Measurements from ENCODE around the gene ZNF639. TPM values are rescaled to one million over a fixed set of nuclear protein-coding genes. Genes with fewer than 3 reads are reported as not detected.
A peak's percentile ranks its signal among the peaks of the same experiment; 100 is the strongest.

The ZNF639 gene
- total and polyA plus RNA-seq, 2 of the 13 experiments (the other 11 are each of a cell fraction or from before 2014, with no cell fraction given) = 11.6 to 42.4 TPM

DNA sequence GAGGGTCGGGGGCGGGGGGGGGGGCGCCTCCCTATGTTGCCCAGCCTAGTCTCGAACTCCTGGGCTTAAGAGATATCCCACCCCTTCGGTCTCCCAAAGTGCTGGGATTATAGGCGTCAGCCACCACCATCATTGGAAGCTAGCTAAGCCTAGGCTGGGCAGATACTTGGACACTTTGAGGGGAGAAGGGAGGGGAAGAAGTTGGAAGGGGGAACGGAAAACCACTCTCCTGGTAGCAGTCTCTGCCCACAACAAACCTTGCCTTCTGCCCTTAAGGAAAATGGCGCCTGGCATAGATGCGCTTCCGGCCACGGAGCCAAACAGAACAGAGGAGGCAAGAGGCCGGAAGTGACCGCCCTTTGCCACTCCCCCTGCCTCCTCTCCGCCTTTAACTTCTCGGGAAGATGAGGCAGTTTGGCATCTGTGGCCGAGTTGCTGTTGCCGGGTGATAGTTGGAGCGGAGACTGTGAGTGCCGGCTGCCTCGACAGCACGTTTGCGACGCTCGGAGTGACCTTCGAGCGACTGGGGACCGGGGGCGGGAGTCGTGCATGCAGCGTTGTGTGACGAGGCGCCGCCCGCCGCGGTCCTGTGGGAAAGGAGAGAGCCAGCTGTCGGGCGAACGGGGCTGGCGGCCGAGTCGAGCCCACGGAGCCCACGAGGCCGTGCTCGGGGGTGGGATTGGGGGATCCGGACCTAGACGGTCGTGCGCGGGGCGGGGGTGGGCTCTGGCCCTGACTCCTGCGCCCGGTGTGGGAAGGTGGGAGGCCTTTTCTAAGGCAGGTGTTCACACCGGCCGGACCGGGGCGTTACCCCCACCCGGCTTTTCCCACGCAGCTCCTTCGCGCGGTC, 24.7 kb downstream of the ZNF639 start, which contains the start of gene MFN1 (continued):
- no peak for TF ChIP-seq SMAD9 (CRISPR knock-in tag; IDR thresholded peaks at IDR 0.05)
- TF ChIP-seq REPIN1 (CRISPR knock-in tag; IDR thresholded peaks at IDR 0.05; ENCODE audit: borderline replicate concordance, low read depth) = peak; percentile 89
- no peak for TF ChIP-seq EED (CRISPR knock-in tag; IDR thresholded peaks at IDR 0.05)
- TF ChIP-seq, protein P1, sequence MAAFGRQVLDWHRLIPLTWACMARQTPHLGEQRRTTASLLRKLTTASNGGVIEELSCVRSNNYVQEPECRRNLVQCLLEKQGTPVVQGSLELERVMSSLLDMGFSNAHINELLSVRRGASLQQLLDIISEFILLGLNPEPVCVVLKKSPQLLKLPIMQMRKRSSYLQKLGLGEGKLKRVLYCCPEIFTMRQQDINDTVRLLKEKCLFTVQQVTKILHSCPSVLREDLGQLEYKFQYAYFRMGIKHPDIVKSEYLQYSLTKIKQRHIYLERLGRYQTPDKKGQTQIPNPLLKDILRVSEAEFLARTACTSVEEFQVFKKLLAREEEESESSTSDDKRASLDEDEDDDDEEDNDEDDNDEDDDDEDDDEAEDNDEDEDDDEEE (CRISPR knock-in tag; IDR thresholded peaks at IDR 0.05) = no peak
- TF ChIP-seq, protein P2, sequence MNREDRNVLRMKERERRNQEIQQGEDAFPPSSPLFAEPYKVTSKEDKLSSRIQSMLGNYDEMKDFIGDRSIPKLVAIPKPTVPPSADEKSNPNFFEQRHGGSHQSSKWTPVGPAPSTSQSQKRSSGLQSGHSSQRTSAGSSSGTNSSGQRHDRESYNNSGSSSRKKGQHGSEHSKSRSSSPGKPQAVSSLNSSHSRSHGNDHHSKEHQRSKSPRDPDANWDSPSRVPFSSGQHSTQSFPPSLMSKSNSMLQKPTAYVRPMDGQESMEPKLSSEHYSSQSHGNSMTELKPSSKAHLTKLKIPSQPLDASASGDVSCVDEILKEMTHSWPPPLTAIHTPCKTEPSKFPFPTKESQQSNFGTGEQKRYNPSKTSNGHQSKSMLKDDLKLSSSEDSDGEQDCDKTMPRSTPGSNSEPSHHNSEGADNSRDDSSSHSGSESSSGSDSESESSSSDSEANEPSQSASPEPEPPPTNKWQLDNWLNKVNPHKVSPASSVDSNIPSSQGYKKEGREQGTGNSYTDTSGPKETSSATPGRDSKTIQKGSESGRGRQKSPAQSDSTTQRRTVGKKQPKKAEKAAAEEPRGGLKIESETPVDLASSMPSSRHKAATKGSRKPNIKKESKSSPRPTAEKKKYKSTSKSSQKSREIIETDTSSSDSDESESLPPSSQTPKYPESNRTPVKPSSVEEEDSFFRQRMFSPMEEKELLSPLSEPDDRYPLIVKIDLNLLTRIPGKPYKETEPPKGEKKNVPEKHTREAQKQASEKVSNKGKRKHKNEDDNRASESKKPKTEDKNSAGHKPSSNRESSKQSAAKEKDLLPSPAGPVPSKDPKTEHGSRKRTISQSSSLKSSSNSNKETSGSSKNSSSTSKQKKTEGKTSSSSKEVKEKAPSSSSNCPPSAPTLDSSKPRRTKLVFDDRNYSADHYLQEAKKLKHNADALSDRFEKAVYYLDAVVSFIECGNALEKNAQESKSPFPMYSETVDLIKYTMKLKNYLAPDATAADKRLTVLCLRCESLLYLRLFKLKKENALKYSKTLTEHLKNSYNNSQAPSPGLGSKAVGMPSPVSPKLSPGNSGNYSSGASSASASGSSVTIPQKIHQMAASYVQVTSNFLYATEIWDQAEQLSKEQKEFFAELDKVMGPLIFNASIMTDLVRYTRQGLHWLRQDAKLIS (CRISPR knock-in tag; IDR thresholded peaks at IDR 0.05) = no peak
- no peak for TF ChIP-seq ZKSCAN1 (IDR thresholded peaks at IDR 0.05; ENCODE audit: low read length)
- TF ChIP-seq, protein P3, sequence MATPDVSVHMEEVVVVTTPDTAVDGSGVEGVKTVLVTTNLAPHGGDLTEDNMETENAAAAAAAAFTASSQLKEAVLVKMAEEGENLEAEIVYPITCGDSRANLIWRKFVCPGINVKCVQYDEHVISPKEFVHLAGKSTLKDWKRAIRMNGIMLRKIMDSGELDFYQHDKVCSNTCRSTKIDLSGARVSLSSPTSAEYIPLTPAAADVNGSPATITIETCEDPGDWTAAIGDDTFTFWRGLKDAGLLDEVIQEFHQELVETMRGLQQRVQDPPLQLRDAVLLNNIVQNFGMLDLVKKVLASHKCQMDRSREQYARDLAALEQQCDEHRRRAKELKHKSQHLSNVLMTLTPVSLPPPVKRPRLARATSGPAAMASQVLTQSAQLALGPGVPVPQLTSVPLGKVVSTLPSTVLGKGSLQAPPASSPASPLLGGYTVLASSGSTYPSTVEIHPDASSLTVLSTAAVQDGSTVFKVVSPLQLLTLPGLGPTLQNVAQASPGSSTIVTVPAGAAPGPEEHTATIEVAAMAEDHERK (CRISPR knock-in tag; IDR thresholded peaks at IDR 0.05; ENCODE audit: low read depth) = no peak
- TF ChIP-seq ONECUT2 (CRISPR knock-in tag; IDR thresholded peaks at IDR 0.05) = peak; percentile 48; the same call in 1 of the 2 replicates
- peak; percentile 91; the same call in 1 of the 2 replicates for TF ChIP-seq ZNF572 (CRISPR knock-in tag; IDR thresholded peaks at IDR 0.05)
- peak; percentile 88 for TF ChIP-seq GATAD1 (CRISPR knock-in tag; IDR thresholded peaks at IDR 0.05)
- TF ChIP-seq HOXA3 (CRISPR knock-in tag; IDR thresholded peaks at IDR 0.05) = peak; percentile 93
- no peak for TF ChIP-seq ZNF766 (CRISPR knock-in tag; IDR thresholded peaks at IDR 0.05; ENCODE audit: borderline replicate concordance)
- TF ChIP-seq, protein P4, sequence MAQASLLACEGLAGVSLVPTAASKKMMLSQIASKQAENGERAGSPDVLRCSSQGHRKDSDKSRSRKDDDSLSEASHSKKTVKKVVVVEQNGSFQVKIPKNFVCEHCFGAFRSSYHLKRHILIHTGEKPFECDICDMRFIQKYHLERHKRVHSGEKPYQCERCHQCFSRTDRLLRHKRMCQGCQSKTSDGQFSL (CRISPR knock-in tag; IDR thresholded peaks at IDR 0.05) = peak; percentile 18; the same call in 1 of the 2 replicates
- TF ChIP-seq, protein P5, sequence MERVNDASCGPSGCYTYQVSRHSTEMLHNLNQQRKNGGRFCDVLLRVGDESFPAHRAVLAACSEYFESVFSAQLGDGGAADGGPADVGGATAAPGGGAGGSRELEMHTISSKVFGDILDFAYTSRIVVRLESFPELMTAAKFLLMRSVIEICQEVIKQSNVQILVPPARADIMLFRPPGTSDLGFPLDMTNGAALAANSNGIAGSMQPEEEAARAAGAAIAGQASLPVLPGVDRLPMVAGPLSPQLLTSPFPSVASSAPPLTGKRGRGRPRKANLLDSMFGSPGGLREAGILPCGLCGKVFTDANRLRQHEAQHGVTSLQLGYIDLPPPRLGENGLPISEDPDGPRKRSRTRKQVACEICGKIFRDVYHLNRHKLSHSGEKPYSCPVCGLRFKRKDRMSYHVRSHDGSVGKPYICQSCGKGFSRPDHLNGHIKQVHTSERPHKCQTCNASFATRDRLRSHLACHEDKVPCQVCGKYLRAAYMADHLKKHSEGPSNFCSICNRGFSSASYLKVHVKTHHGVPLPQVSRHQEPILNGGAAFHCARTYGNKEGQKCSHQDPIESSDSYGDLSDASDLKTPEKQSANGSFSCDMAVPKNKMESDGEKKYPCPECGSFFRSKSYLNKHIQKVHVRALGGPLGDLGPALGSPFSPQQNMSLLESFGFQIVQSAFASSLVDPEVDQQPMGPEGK (CRISPR knock-in tag; IDR thresholded peaks at IDR 0.05) = peak; percentile 37; the same call in 1 of the 2 replicates
- no peak for TF ChIP-seq ZNF850 (CRISPR knock-in tag; conservative IDR thresholded peaks at IDR 0.05)
- TF ChIP-seq NONO (IDR thresholded peaks at IDR 0.05) = no peak
- peak; percentile 69; the same call in 1 of the 2 replicates for TF ChIP-seq NONO (CRISPR knock-in tag; conservative IDR thresholded peaks at IDR 0.05)
- no peak; the same call in 1 of the 2 replicates for TF ChIP-seq MTA1 (CRISPR knock-in tag; IDR thresholded peaks at IDR 0.05; ENCODE audit: borderline replicate concordance)
